ENCODE results near the gene MPDZ. TPM values are rescaled to one million over a fixed set of nuclear protein-coding genes. Genes with fewer than 3 reads are reported as not detected.

The MPDZ gene
- total and polyA plus RNA-seq, 8 donors: 6.4 to 54.3 (median 13.7) TPM

DNA sequence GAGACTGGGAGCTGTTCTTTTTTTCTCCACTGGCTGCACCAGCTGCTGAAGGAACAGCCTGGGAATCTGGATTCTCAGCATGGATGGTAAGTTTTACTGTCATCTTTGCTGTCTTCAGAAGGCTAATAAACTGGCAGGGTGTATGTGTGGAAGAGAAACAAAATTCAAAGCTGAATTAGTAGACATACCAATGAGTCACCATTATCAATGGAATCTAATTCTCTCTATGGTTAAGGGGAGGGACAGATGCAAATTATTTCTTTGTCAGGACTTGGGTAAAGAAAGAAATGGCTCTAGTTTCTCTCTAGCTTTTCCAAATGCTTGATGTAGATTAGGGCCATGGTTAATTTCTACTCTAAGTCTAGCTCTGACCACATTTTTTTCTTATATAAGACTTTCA, 154.2 kb downstream of the MPDZ start:
- Histone ChIP-seq H3K27ac (no peak overlapping the region), H3K9me3 (no peaks in the 10 kb centered on the region), H3K4me3 (no peak overlapping the region), H3K4me1 (no peaks in the 10 kb centered on the region), H3K27me3 (no peaks in the 10 kb centered on the region), H3K36me3 (peaks cover 0 to 49% (median 36%) of the 10 kb centered on the region in 4 donors)
- DNase-seq: no peak
- intact Hi-C loops (cut with DNase I; ENCODE audit: low total_unique reads): no loop called here
- TF ChIP-seq, protein P1, sequence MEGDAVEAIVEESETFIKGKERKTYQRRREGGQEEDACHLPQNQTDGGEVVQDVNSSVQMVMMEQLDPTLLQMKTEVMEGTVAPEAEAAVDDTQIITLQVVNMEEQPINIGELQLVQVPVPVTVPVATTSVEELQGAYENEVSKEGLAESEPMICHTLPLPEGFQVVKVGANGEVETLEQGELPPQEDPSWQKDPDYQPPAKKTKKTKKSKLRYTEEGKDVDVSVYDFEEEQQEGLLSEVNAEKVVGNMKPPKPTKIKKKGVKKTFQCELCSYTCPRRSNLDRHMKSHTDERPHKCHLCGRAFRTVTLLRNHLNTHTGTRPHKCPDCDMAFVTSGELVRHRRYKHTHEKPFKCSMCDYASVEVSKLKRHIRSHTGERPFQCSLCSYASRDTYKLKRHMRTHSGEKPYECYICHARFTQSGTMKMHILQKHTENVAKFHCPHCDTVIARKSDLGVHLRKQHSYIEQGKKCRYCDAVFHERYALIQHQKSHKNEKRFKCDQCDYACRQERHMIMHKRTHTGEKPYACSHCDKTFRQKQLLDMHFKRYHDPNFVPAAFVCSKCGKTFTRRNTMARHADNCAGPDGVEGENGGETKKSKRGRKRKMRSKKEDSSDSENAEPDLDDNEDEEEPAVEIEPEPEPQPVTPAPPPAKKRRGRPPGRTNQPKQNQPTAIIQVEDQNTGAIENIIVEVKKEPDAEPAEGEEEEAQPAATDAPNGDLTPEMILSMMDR (IDR thresholded peaks at IDR 0.05): no peak
- TF ChIP-seq POLR2A (IDR thresholded peaks at IDR 0.05): no peak
- no peak for TF ChIP-seq EP300 (IDR thresholded peaks at IDR 0.05)
- TF ChIP-seq POLR2AphosphoS5 (IDR thresholded peaks at IDR 0.05): no peak

DNA sequence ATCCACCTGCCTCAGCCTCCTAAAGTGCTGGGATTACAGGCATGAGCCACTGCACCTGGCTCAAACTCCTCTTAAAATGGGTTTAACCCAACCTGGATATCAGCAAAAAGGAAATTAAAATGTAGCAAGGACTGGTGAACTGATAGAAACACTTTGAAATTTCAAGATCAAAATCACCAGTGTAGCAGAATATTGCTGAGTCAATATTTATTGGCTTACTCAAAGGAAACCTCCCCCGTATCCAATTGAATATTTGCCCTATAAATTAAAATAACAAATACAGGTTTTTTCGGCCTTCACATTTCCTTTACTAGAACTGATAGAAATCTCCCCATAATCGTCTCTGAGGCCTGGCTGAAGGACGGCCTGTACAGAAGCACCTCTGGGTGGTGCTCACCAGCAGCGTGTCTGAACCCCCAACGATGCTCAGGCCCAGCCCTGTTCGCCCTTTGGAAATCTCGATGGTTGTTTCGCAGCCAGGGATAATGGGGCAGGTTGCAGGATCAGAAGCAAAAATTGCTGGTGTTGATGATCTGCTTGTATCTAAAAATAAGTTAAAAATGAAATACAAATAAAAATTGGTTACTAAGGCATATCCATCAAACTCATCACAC, 156.6 kb downstream of the MPDZ start:
- no peak for DNase-seq
- TF ChIP-seq, protein P1 (IDR thresholded peaks at IDR 0.05): no peak
- no peak for TF ChIP-seq POLR2AphosphoS5 (IDR thresholded peaks at IDR 0.05)
- no peak for TF ChIP-seq EP300 (IDR thresholded peaks at IDR 0.05)
- TF ChIP-seq POLR2A (IDR thresholded peaks at IDR 0.05): no peak
- intact Hi-C loops (cut with DNase I; ENCODE audit: low total_unique reads): no loop called here
- no peak overlapping the region for H3K4me3 ChIP-seq
- H3K9me3 ChIP-seq: no peaks in the 10 kb centered on the region
- no peaks in the 10 kb centered on the region for H3K27me3 ChIP-seq
- WGBS, 5 donors: 85 to 93% (median 87%) methylated on average over 9 of the region's 9 CpGs
- H3K27ac ChIP-seq: no peak overlapping the region
- H3K36me3 ChIP-seq: peaks cover 0 to 68% (median 43%) of the 10 kb centered on the region in 4 donors
- no peaks in the 10 kb centered on the region for H3K4me1 ChIP-seq

DNA sequence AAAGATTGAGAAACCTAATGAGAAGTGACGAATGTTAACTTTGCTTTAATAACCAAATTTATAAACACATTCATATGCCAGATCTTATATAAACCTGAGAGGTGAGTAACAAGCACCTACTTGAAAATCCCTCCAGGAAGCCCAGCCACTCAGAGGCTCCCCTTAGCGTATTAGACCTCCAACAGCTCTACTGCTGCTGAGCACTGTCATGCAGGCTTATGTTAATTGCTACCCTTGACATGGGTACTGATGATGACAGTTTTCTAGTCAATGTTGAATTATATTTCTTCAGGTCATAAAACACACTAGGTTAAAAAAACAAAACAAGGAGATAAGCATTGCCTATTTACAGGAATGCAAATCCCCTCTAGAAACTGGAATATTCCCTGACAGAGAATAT, 161.2 kb downstream of the MPDZ start:
- Histone ChIP-seq H3K9me3 (no peaks in the 10 kb centered on the region), H3K27me3 (no peaks in the 10 kb centered on the region), H3K4me3 (no peak overlapping the region), H3K4me1 (no peaks in the 10 kb centered on the region), H3K27ac (no peak overlapping the region), H3K36me3 (peaks cover 0 to 58% (median 31%) of the 10 kb centered on the region in 4 donors)
- TF ChIP-seq, protein P1 (IDR thresholded peaks at IDR 0.05): no peak
- TF ChIP-seq POLR2AphosphoS5 (IDR thresholded peaks at IDR 0.05): no peak
- no peak for TF ChIP-seq POLR2A (IDR thresholded peaks at IDR 0.05)
- TF ChIP-seq EP300 (IDR thresholded peaks at IDR 0.05): no peak
- intact Hi-C loops (cut with DNase I; ENCODE audit: low total_unique reads): no loop called here
- no peak for DNase-seq
- 80 to 94% (median 91%) methylated on average over 2 of the region's 2 CpGs for WGBS, 5 donors

DNA sequence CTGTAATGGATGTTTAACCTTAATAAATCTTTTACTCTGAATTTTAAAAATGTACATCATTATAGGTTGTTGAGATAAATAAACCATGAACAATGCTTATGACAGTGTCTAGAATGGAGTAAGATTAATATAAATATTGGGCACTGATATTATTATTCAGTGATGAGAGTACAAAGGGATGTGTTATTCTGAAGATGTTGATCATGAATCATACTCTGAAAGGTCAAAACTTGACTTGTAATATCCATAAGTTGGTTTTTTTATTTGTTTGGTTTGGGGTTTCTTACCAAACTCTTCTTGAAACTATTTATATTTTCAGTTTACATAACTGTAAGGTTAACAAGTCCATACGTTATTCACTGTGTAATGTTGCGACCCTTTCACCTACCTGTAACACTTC, 163.2 kb downstream of the MPDZ start:
- no peaks in the 10 kb centered on the region for H3K9me3 ChIP-seq
- whole genome bisulfite sequencing, 5 donors: 78 to 86% (median 81%) methylated on average over 2 of the region's 2 CpGs
- H3K4me1 ChIP-seq: peaks cover 0 to 7% (median under 1%) of the 10 kb centered on the region in 4 donors
- H3K4me3 ChIP-seq: no peak overlapping the region
- DNase-seq: no peak
- no peaks in the 10 kb centered on the region for H3K27me3 ChIP-seq
- no peak overlapping the region for H3K27ac ChIP-seq
- intact Hi-C loops (cut with DNase I; ENCODE audit: low total_unique reads): no loop called here
- peaks cover 0 to 42% (median 16%) of the 10 kb centered on the region in 4 donors for H3K36me3 ChIP-seq
- TF ChIP-seq, protein P1 (IDR thresholded peaks at IDR 0.05): no peak
- no peak for TF ChIP-seq POLR2A (IDR thresholded peaks at IDR 0.05)
- no peak for TF ChIP-seq POLR2AphosphoS5 (IDR thresholded peaks at IDR 0.05)
- no peak for TF ChIP-seq EP300 (IDR thresholded peaks at IDR 0.05)

Data from stomach (tissue), 9 donors.